SK-MEL-5 (cell line): ENCODE data around the gene FLT4. TPM values are rescaled to one million over a fixed set of nuclear protein-coding genes. Genes with fewer than 3 reads are reported as not detected.
A peak's percentile ranks its signal among the peaks of the same experiment; 100 is the strongest.

ENCODE experiments used
- DNase-seq: peaks from one replicate; pipeline ENCODE4 v3.0.0-alpha.2; 2016; ENCODE audit warnings: low read depth, low spot score
- in situ Hi-C: cut with HindIII; loops from 2 replicates; pipeline ENCODE4 v1.10.0; 2016; ENCODE audit warnings: low sequenced_read_pairs, high pct_unique_total_duplicates, low pct_unique_long_range_greater_than_20kb
- total RNA-seq: library from RNA; depleted of rRNA; stranded (reverse); fragments of >200 nt; shearing (Covaris generic); gene quantifications from 2 replicates; pipeline ENCODE4 v1.2.3, GENCODE V29; 2014

FLT4 gene
- total RNA-seq, 1 experiment from 2014 or later, result 0.58 TPM

DNA sequence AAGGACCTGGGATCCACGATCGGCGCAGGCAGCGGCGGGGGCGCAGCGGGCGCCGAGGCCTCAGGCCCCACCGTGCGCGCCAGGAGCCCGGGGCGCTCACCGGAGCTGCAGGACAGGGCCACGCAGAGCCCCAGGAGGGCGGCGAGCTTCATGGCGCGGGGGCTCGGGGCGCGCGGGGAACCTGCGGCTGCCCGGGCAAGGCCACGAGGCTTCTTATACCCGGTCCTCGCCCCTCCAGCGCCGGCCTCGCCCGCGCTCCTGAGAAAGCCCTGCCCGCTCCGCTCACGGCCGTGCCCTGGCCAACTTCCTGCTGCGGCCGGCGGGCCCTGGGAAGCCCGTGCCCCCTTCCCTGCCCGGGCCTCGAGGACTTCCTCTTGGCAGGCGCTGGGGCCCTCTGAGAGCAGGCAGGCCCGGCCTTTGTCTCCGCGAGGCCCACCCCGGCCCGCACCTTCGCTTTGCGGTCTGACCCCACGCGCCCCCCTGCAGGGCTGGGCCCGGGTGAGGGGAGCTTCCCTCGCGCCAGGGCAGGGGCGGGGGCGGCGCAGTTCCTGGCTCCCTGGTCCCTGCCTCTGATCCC, 58.0 kb downstream of the FLT4 start, which contains the start of gene SCGB3A1:
TSS of gene SCGB3A1 (minus strand) at position 189 of the 577 bp plus-strand sequence. CDS start at position 152, 37 bp downstream.
- DNase-seq, result no peak
- in situ Hi-C loops, result no loop called here

DNA sequence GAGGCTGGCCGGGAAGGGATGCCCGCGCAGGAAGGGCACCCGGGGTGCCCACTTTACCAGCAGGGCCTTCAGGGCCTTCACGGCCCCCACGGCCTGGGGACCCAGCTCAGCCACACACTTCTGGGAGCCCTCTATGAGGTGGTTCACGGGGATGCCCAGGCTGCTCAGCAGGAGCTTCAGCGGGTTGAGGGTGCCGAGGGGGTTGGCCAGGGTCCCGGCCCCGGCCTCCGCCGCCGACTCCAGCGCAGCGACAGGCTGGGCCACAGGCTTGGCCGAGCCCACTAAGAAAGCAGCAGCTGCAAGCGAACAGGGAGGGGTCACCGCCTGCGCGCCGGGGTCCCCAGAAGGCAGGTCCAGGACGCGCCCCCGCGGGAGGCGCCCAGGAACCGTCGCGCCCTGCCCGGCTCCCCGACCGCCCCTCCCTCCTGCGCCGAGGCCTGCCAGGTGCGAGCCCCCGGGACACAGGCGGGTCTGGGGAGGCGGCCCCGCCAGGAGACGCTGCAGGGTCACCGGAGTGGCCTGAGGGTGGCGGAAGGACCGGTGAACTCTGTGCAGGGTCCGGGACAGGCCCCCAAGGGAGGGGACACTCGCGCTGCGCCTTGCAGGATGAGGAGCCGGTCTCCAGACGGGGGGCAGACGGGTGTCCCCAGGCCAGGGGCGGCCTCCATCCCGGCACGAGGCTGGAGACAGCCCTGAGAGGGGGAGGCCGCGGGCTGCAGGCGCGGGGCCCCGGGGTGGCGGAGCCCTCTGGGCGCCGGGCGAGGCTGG, 58.7 kb downstream of the FLT4 start:
- DNase-seq, result no peak
- in situ Hi-C loops, result no loop called here

DNA sequence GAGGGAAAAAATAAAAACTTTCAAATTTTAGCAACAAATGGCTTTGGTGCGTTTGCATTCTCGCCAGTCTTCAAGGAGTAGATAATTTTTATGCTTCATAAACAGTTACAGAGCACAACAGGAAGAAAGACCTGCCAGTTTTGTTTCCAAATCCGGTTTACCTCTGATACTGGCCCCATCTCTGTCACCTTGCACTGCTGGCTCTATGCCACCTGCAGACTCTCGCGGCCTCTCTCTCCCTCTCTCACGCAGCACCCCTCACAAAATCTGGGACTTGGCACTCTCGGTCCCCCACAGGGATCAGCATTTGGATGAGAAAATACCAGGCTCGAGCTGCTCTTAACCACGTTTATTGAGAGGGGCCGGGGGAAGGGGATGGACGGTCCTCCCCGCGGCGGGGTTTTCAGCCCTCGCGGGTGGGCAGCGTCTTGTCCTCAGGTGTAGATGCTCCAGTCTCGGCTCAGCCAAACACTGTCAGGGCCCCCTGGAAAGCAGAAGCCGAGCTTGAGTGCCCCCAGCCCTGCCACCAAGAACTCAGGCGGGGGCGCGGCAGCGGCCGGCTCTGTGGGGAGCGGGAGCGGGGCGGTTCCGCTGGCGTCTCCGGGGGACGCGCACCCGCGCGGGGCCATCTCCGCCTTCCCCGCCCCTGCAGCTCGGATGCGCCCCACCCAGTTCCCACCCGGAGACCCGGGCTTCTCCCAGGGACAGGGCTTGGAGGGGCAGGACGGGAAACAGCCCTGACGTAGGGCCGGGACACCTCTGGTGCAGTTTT, 59.4 kb downstream of the FLT4 start:
- no peak for DNase-seq
- in situ Hi-C loops, result no loop called here

DNA sequence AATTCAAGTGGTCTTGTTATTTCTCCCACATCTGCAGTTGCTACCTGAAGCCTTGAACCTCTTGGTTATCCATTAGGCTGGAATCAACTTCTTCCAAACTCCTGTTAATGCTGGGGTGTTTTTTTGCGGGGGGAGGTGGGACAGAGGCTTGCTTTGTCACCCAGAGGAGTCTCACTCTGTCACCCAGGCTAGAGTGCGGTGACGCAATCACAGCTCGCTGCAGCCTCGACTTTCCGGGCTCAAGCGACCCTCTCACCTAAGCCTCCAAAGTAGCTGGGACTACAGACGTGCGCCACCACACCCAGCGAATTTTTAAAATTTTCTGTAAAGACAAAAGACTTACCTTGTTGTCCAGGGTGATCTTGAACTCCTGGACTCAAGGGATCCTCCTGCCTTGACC, 62.5 kb downstream of the FLT4 start:
- no peak for DNase-seq
- in situ Hi-C loops, result no loop called here

DNA sequence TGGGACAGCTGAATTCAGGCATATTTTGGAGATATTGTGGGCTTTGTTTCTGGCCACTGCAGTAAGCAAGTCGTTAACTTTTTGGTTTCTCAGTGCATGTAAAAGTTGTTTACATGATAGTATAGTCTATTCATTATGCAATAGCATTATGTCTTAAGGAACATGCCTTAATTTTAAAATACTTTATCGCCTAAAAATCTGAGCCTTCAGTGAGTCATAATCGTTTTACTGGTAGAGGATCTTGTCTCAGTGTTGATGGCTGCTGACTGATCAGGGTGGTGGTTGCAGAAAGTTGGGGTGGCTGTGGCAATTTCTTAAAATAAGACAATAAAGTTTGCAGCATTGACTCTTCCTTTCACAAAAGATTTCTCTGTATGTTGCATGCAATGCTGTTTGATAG, 63.2 kb downstream of the FLT4 start:
- DNase-seq, result no peak
- in situ Hi-C loops, result no loop called here

DNA sequence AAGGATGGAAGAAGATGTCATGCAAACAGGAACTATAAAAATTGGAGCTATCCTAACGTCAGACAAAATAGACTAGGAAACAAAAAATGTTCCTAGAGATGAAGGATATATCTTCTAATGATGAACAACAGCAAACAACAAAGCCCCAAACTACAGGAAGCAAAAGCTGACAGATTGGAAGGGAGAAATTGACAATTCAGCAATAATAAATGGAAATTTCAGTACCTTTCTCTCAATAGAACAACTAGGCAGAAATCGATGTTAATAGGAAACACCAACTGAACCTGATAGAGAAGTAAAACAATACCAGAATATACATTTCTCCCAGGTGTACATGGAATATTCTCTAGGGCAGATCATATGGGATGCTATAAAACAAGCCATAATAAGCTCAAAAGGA, 65.7 kb downstream of the FLT4 start:
- DNase-seq, result no peak
- in situ Hi-C loops, result no loop called here

DNA sequence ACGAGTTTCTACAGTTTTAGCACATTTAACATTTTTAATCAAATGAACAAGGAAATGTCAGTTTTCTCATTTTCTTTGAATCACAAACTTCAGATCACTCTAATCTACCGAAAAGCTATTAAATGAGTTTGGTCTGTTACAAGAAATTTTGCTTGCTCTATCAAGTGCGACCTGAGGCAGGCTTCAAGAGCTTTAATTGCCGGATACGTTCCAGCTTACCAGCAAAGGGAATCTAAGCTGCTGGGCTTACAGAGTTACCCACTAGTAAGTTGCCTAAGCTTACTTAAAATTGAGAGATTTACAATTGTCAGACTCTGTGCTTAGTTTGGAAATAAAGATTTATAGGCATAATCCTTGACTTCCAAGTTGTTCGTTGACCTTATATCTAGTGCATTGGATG, 68.7 kb downstream of the FLT4 start:
- no peak for DNase-seq
- in situ Hi-C loops, result no loop called here

DNA sequence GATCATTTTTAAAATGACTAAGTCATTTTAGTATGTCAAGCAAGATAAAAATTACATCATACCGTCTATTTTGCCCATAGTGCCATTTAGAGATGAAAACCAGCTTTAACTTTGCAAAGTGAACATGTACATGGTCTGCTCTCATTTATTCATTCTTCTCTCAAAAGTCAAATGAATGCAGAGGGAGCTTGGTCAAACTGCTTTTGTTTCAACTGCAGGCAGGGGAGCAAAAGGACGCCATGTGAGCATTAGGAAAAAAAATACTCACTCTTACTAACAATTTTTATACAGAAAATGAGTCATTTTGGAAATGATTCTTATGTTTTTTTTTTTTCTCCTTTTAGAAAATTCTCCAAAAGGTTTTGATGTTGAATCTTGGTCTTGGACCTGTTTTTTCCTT, 73.8 kb downstream of the FLT4 start:
- in situ Hi-C loops, result no loop called here
- DNase-seq, result no peak

DNA sequence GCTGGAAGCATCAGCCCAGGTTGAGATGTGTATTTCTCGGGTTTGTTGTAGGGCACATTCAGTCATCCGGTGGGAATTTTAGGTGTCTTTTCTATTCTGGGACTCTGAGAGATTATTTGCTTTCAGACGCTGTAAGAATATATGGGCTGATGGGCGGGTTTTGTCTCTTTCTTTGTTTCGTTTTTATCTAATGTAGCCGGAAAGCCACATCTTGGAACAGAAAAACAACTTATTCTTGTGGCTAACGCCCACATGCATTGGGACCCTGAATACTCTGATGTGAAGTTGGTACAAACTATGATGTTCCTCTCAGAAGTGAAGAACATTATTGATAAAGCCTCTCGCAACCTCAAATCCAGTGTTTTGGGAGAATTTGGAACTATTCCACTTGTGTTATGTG, 80.5 kb downstream of the FLT4 start:
- DNase-seq, result no peak
- in situ Hi-C loops, result no loop called here

DNA sequence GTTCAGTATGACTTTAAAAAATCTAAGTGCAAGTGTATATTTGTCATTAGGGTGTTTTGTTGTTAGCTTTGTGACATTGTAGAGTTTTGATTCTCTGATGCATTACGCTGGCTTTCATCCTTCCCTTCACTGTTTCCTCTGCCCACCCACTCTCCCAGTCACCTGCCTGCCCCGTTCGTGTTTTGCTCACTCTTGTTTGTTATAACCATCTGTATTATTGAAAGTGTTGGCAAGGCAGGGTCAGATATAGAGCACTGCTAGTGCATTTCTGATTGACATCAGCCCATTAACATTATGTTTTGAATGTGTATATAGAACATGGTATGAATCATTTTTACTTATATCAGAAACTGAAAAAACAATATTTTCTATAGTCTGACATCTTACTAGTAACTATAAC, 85.4 kb downstream of the FLT4 start:
- no peak for DNase-seq
- in situ Hi-C loops, result no loop called here

DNA sequence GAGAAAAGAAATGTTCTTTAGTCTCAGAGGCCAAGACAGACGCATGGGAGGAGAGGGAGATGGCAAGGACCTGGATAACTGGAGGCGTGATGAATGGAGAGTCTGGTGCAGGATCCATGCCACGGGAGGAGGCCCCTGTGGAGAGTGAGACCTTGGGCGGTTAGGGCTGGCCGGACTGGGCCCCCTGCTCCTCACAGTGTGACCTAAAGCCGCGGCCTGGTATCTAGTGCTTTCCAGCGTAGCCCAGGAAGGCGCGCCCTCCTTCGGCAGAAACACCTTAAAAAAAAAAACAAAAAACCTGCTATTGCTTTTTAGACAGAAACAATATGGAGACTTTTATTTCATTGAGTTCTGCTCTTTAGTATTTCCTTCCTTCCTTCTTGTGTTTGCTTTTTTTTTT, 91.2 kb downstream of the FLT4 start:
- no peak for DNase-seq
- in situ Hi-C loops, result no loop called here

DNA sequence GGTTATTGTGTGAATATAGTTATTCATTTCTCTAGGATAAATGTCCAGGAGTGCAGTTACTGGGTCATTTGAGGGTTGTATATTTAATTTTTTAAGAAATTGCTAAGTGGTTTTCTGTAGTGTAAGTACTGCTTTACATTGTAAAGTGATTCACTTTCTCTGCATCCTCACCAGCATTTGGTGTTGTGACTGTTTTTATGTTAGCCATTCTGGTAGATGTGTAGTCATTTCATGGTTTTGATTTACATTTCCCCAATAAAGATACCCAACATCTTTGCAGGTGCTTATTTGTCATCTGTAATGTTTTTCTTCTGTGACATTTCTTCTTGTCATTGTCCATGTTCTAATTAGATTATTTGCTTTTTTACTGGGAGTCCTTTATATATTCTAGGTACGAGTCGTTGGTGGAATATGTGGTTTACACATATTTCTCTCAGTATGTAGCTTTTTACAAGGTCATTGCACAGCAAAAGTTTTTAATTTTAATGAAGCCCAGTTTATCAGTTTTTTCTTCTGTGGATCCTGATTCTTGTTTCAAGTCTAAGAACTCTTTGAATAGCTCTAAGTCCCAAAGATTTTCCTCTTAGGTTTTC, 92.1 kb downstream of the FLT4 start:
- in situ Hi-C loops, result no loop called here
- no peak for DNase-seq

DNA sequence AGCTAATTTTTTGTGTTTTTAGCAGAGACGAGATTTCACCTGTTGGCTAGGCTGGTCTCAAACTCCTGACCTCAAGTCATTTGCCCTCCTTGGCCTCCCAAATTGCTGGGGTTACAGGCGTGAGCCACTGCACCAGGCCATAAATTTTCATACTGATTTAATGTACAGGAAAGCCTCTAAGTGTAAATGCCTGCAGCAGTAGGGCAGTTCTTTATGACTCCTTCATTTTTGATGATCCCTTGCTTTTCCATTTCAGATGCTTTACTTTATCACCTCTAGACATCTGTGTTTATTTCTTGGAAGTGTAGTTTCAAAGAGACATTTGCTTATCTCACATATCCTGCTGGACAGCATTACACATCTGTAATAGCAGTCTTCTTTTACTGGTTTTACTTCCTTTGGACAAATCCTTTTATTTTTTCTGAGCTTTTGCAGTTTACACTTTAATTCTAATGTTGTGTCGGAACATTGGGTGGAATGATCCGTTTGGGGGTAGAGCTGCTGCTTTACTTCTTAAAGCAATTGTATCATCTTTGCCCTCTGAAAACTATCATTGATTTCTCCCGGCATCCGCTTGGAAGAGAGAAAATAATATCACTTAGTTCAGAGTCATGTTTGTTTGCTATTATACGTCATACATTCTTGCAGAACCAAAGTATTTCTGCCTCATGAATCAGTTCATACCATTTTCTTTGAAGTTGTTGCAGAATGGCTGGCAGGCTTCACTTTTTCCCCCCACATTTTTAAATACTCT, 94.1 kb downstream of the FLT4 start:
- DNase-seq, result no peak
- in situ Hi-C loops, result no loop called here

DNA sequence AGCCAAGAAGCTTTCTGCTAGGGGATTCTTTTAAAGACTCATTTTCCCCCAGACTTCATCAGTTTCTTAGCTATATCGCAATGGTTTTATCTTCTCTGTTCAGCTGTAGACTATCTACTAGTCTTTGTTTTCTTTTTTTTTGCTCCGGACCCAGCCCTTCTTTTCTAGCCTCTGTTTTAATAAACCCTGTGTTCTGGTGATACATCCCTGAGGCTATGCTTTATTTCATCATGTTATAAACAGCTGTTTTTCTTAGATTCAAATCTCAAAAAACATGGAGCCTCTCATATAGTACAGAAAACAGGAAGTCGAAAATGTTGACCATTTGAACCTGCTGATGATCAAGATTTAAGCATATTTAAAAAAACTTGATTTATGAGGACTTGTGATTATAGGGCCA, 95.9 kb downstream of the FLT4 start:
- DNase-seq, result peak; percentile 6
- in situ Hi-C loops, result no loop called here
